H1 (cell line): ENCODE data around the gene CFAP61. TPM values are rescaled to one million over a fixed set of nuclear protein-coding genes. Genes with fewer than 3 reads are reported as not detected.

ENCODE experiments used
- CTCF ChIA-PET: fragments of 300-600 bp; sonication (Branson Sonifier 250); formaldehyde crosslinking; loops from one replicate; lab custom pipeline; 2021; ENCODE audit not compliant: partially characterized antibody; lab: Charles Lee
- POLR2A ChIA-PET: fragments of 300-600 bp; sonication (Branson Sonifier 250); formaldehyde crosslinking; loops from one replicate; lab custom pipeline; 2021; ENCODE audit warnings: inconsistent platforms; ENCODE audit not compliant: partially characterized antibody; lab: Charles Lee
- DNase-seq, 2 experiments: peaks; one replicate each; pipeline versions ENCODE4 v3.0.0 to v3.0.0-alpha.2; 2010 to 2022; ENCODE audit warnings: low spot score in 2 of 2, low read depth in 1 of 2, mixed read lengths in 1 of 2
- FAIRE-seq: peaks from 2 replicates; lab custom pipeline; 2011; peaks lifted over from hg19 to GRCh38; lab: Jason Lieb, UNC
- H2AFZ ChIP-seq: 2 replicates; pipeline ENCODE4 v1.8.1; 2012; ENCODE audit warnings: low read length, inconsistent platforms
- H2AK5ac ChIP-seq: 2 replicates; pipeline ENCODE4 v1.6.1; 2013; ENCODE audit warnings: low read depth, low read length
- H2BK120ac ChIP-seq: replicated peaks from 2 replicates; pipeline ENCODE3; 2013; ENCODE audit warnings: low read depth, low read length, inconsistent platforms
- H2BK12ac ChIP-seq: 2 replicates; pipeline ENCODE4 v1.6.1; 2013; ENCODE audit warnings: low read depth, low read length
- H2BK15ac ChIP-seq: 2 replicates; pipeline ENCODE4 v1.6.1; 2013; ENCODE audit warnings: low read length
- H2BK20ac ChIP-seq: 2 replicates; pipeline ENCODE4 v1.6.1; 2013; ENCODE audit warnings: low read length
- H2BK5ac ChIP-seq: 2 replicates; pipeline ENCODE4 v1.6.1; 2013; ENCODE audit warnings: low read depth, low read length
- H3K14ac ChIP-seq: 2 replicates; pipeline ENCODE4 v1.6.1; 2013; ENCODE audit warnings: inconsistent platforms; ENCODE audit not compliant: insufficient read length
- H3K18ac ChIP-seq: 2 replicates; pipeline ENCODE4 v1.6.1; 2013; ENCODE audit warnings: low read length; ENCODE audit errors: extremely low read depth
- H3K23ac ChIP-seq: 2 replicates; pipeline ENCODE4 v1.6.1; 2013; ENCODE audit warnings: inconsistent platforms; ENCODE audit not compliant: insufficient read length
- H3K23me2 ChIP-seq: 2 replicates; pipeline ENCODE4 v1.6.1; 2013; ENCODE audit warnings: low read depth, low read length
- H3K27ac ChIP-seq: 2 replicates; pipeline ENCODE4 v1.6.1; 2011; ENCODE audit warnings: low read depth, low read length, inconsistent platforms
- H3K27me3 ChIP-seq, 4 experiments: replicated peaks in 1 of 4; 1 replicate in 1 of 4; 2 replicates in 3 of 4; pipeline versions ENCODE4 v1.6.1 to v1.8.1; 2011 to 2013; ENCODE audit warnings: low read length in 3 of 4, mild to moderate bottlenecking in 3 of 4, inconsistent platforms in 2 of 4, mixed read lengths in 2 of 4, moderate library complexity in 1 of 4; ENCODE audit not compliant: control insufficient read depth in 3 of 4, insufficient read depth in 3 of 4; ENCODE audit errors: extremely low read depth in 1 of 4
- H3K36me3 ChIP-seq, 4 experiments: 2 replicates each; pipeline versions ENCODE4 v1.6.1 to v1.8.1; 2011 to 2013; ENCODE audit warnings: mild to moderate bottlenecking in 4 of 4, low read length in 3 of 4, moderate library complexity in 2 of 4, control low read depth in 1 of 4, inconsistent platforms in 1 of 4; ENCODE audit not compliant: insufficient read depth in 4 of 4, control insufficient read depth in 2 of 4
- H3K4ac ChIP-seq: replicated peaks from 2 replicates; pipeline ENCODE3; 2013; ENCODE audit warnings: low read length, low read depth, mixed read lengths, inconsistent platforms; ENCODE audit not compliant: insufficient read length
- H3K4me1 ChIP-seq, 4 experiments: replicated peaks in 1 of 4; 1 replicate in 1 of 4; 2 replicates in 3 of 4; pipeline versions ENCODE4 v1.6.1 to v1.8.1; 2011 to 2013; ENCODE audit warnings: low read length in 3 of 4, inconsistent platforms in 2 of 4, mixed read lengths in 1 of 4; ENCODE audit not compliant: insufficient read depth in 4 of 4, control insufficient read depth in 3 of 4
- H3K4me2 ChIP-seq, 2 experiments: 2 replicates each; pipeline versions ENCODE4 v1.6.1 to v1.8.1; 2011 to 2013; ENCODE audit warnings: low read depth in 2 of 2, low read length in 2 of 2, control low read depth in 1 of 2, inconsistent platforms in 1 of 2, mild to moderate bottlenecking in 1 of 2; ENCODE audit not compliant: insufficient read depth in 1 of 2
- H3K4me3 ChIP-seq, 4 experiments: fragments of 200-600, 300-600 bp in 1 of 4; sonication (generic), shearing (Covaris generic), sonication (Bioruptor Twin) in 1 of 4; 2 replicates each; pipeline versions ENCODE4 v1.5.1 to v1.8.1; 2011 to 2016; ENCODE audit warnings: low read length in 4 of 4, low read depth in 3 of 4, control low read depth in 2 of 4, inconsistent platforms in 2 of 4, mild to moderate bottlenecking in 2 of 4, mixed read lengths in 1 of 4, moderate library complexity in 1 of 4; ENCODE audit not compliant: insufficient read depth in 2 of 4; ENCODE audit errors: extremely low read depth in 1 of 4
- H3K56ac ChIP-seq: replicated peaks from 2 replicates; pipeline ENCODE3; 2013; ENCODE audit warnings: low read depth, mild to moderate bottlenecking, mixed read lengths, low read length, inconsistent platforms; ENCODE audit not compliant: insufficient read length
- H3K79me1 ChIP-seq: 2 replicates; pipeline ENCODE4 v1.6.1; 2013; ENCODE audit warnings: low read depth, low read length, control low read depth
- H3K79me2 ChIP-seq, 2 experiments: 2 replicates each; pipeline versions ENCODE4 v1.6.1 to v1.8.1; 2012 to 2013; ENCODE audit warnings: low read length in 2 of 2, mild to moderate bottlenecking in 2 of 2, inconsistent platforms in 1 of 2; ENCODE audit not compliant: insufficient read depth in 2 of 2, control insufficient read depth in 1 of 2
- H3K9ac ChIP-seq, 4 experiments: replicated peaks in 1 of 4; 1 replicate in 1 of 4; 2 replicates in 3 of 4; pipeline versions ENCODE4 v1.6.1 to v1.8.1; 2011 to 2013; ENCODE audit warnings: low read depth in 3 of 4, low read length in 3 of 4, control low read depth in 2 of 4, mild to moderate bottlenecking in 2 of 4, moderate library complexity in 2 of 4, inconsistent platforms in 1 of 4; ENCODE audit errors: extremely low read depth in 1 of 4
- H3K9me3 ChIP-seq, 2 experiments: 2 replicates each; pipeline versions ENCODE4 v1.6.1 to v1.8.1; 2012 to 2013; ENCODE audit warnings: mild to moderate bottlenecking in 2 of 2, moderate library complexity in 2 of 2, control low read depth in 1 of 2, inconsistent platforms in 1 of 2, low read depth in 1 of 2, low read length in 1 of 2, mixed read lengths in 1 of 2; ENCODE audit not compliant: insufficient read depth in 2 of 2
- H4K20me1 ChIP-seq, 2 experiments: replicated peaks in 1 of 2; 2 replicates each; pipeline versions ENCODE3 to v1.8.1; 2011 to 2013; ENCODE audit warnings: inconsistent platforms in 2 of 2, low read length in 2 of 2, mild to moderate bottlenecking in 1 of 2; ENCODE audit not compliant: insufficient read depth in 2 of 2, control insufficient read depth in 1 of 2
- H4K5ac ChIP-seq: 2 replicates; pipeline ENCODE4 v1.6.1; 2013; ENCODE audit warnings: low read length, low read depth, mixed read lengths, inconsistent platforms; ENCODE audit not compliant: insufficient read length
- H4K8ac ChIP-seq: 2 replicates; pipeline ENCODE4 v1.8.0; 2013; ENCODE audit warnings: mild to moderate bottlenecking, moderate library complexity, low read length, inconsistent platforms; ENCODE audit not compliant: insufficient read depth; ENCODE audit errors: extremely low read depth
- H4K91ac ChIP-seq: replicated peaks from 2 replicates; pipeline ENCODE3; 2013; ENCODE audit warnings: low read length, mixed read lengths, inconsistent platforms; ENCODE audit not compliant: insufficient read length
- ASH2L ChIP-seq: fragments of 200-600, 300-600 bp; sonication (generic); IDR thresholded peaks from one replicate; pipeline ENCODE4 v1.7.1; 2017; ENCODE audit warnings: low read length
- BACH1 ChIP-seq: IDR thresholded peaks from 2 replicates; pipeline ENCODE4 v1.6.1; 2012; ENCODE audit warnings: low read length, improper control_type of control experiment
- BRCA1 ChIP-seq: IDR thresholded peaks from 2 replicates; pipeline ENCODE4 v1.6.1; 2012; ENCODE audit warnings: low read depth, low read length, improper control_type of control experiment
- CHD1 ChIP-seq: IDR thresholded peaks from 2 replicates; pipeline ENCODE4 v1.6.1; 2012; ENCODE audit warnings: low read depth, low read length, improper control_type of control experiment
- CTBP2 ChIP-seq: IDR thresholded peaks from 2 replicates; pipeline ENCODE4 v1.7.0; 2011; ENCODE audit warnings: borderline replicate concordance, mild to moderate bottlenecking, moderate library complexity, mixed read lengths, low read length; ENCODE audit not compliant: insufficient read depth, insufficient read length
- EZH2 ChIP-seq: fragments of 200-600 bp; sonication (generic); IDR thresholded peaks from 2 replicates; pipeline ENCODE4 v1.7.1; 2012; ENCODE audit warnings: low read depth, mild to moderate bottlenecking, moderate library complexity, low read length, inconsistent platforms; ENCODE audit not compliant: severe bottlenecking
- GABPA ChIP-seq: IDR thresholded peaks from 2 replicates; pipeline ENCODE4 v1.6.1; 2011; ENCODE audit warnings: mild to moderate bottlenecking, low read length, moderate library complexity, borderline replicate concordance; ENCODE audit not compliant: insufficient read depth
- HDAC2 ChIP-seq, 2 experiments: fragments of 300-600 bp in 1 of 2; sonication (generic) in 1 of 2; IDR thresholded peaks; 2 replicates each; pipeline ENCODE4 v1.6.1; 2011 to 2012; ENCODE audit warnings: low read depth in 2 of 2, low read length in 2 of 2, mild to moderate bottlenecking in 2 of 2, moderate library complexity in 2 of 2, borderline replicate concordance in 1 of 2, inconsistent platforms in 1 of 2
- JUN ChIP-seq: IDR thresholded peaks from 2 replicates; pipeline ENCODE4 v1.6.1; 2011; ENCODE audit warnings: low read depth, mild to moderate bottlenecking, improper control_type of control experiment, low read length
- MAFK ChIP-seq: IDR thresholded peaks from 2 replicates; pipeline ENCODE4 v1.6.1; 2012; ENCODE audit warnings: low read depth, mild to moderate bottlenecking, improper control_type of control experiment, low read length
- POLR2A ChIP-seq, 2 experiments: IDR thresholded peaks; 1 replicate in 1 of 2; 2 replicates in 1 of 2; pipeline ENCODE4 v1.6.1; 2011; ENCODE audit warnings: low read depth in 2 of 2, low read length in 2 of 2, mild to moderate bottlenecking in 2 of 2; ENCODE audit errors: control extremely low read depth in 1 of 2
- POU5F1 ChIP-seq: IDR thresholded peaks from 2 replicates; pipeline ENCODE4 v1.6.1; 2011; ENCODE audit warnings: low read depth, mild to moderate bottlenecking, low read length, moderate library complexity
- SIN3A ChIP-seq, 2 experiments: IDR thresholded peaks in 1 of 2; conservative IDR thresholded peaks in 1 of 2; 2 replicates each; pipeline ENCODE4 v1.6.1; 2011 to 2012; ENCODE audit warnings: low read length in 2 of 2, improper control_type of control experiment in 1 of 2, low read depth in 1 of 2, mild to moderate bottlenecking in 1 of 2
- SP4 ChIP-seq: IDR thresholded peaks from 2 replicates; pipeline ENCODE4 v1.6.1; 2012; ENCODE audit warnings: low read length, inconsistent platforms
- TEAD4 ChIP-seq: IDR thresholded peaks from 2 replicates; pipeline ENCODE4 v1.6.1; 2012; ENCODE audit warnings: low read depth, low read length, inconsistent platforms, mixed read lengths
- ZNF274 ChIP-seq: IDR thresholded peaks from 2 replicates; pipeline ENCODE4 v1.7.0; 2012; ENCODE audit warnings: low read length, borderline replicate concordance; ENCODE audit errors: extremely low read depth
- WGBS, 2 experiments: shearing (Covaris generic) in 1 of 2; methylation state at CpG; one replicate each; pipeline versions ENCODE4 v1.1.6 to v1.1.7; 2013 to 2015; ENCODE audit warnings: low lambda C conversion rate in 2 of 2, mixed read lengths in 2 of 2, inconsistent platforms in 1 of 2, low coverage in 1 of 2, missing lambda C conversion rate in 1 of 2; ENCODE audit not compliant: insufficient replicate concordance in 2 of 2, insufficient coverage in 1 of 2, insufficient read length in 1 of 2; ENCODE audit errors: extremely low coverage in 1 of 2, missing lambda C conversion rate in 1 of 2; 5-methylcytosine and 5-hydroxymethylcytosine counted together
- polyA plus RNA-seq, 7 experiments: library from polyadenylated mRNA; depleted of rRNA in 3 of 7; stranded (reverse) in 5 of 7; unstranded in 2 of 7; fragments of >200 nt in 5 of 7; fragments of 200-250 nt in 2 of 7; gene quantifications; 1 replicate in 5 of 7; 2 replicates in 1 of 7; 4 replicates in 1 of 7; pipeline versions ENCODE4 v1.2.1 to v1.2.3, GENCODE V29; 2011 to 2013; ENCODE audit warnings: missing spikeins in 2 of 7, mixed read lengths in 2 of 7
- total RNA-seq: library from RNA; stranded (reverse); fragmentation: NEBNext Ultra II Directional; extraction: Animal tissue kit (Norgen Biotek cat#: 25700); gene quantifications from 2 replicates; pipeline ENCODE4 v1.2.1, GENCODE V29; 2021

The CFAP61 gene
- total and polyA plus RNA-seq, 2 of the 8 experiments (the other 6 are each of a cell fraction or from before 2014, with no cell fraction given) = 0.29 to 0.61 TPM

- Histone ChIP-seq H4K8ac (no peak overlapping the region), H3K27me3 (no peaks in the 10 kb centered on the region), H3K27ac (no peak overlapping the region), H3K56ac (no peak overlapping the region), H3K23ac (no peak overlapping the region), H3K14ac (no peak overlapping the region), H2BK20ac (no peak overlapping the region), H3K79me2 (no peaks in the 10 kb centered on the region), H2BK120ac (no peak overlapping the region), H3K18ac (no peak overlapping the region), H2AFZ (no peak overlapping the region), H3K4me1 (no peaks in the 10 kb centered on the region), H2BK15ac (no peak overlapping the region), H3K4me2 (no peak overlapping the region), H3K4me3 (no peak overlapping the region), H3K23me2 (no peaks in the 10 kb centered on the region; the same call in 1 of the 2 replicates), H3K79me1 (no peaks in the 10 kb centered on the region), H3K9me3 (no peaks in the 10 kb centered on the region), H4K5ac (no peak overlapping the region), H2BK12ac (no peak overlapping the region), H2BK5ac (no peak overlapping the region), H3K36me3 (no peaks in the 10 kb centered on the region), H3K9ac (no peak overlapping the region), H3K4ac (no peak overlapping the region)
- 85% methylated on average over 11 of the region's 11 CpGs; no CpG with 5 or more reads in 1 of the 2 experiments for WGBS, 2 experiments
- TF ChIP-seq CTBP2 (no peak), JUN (no peak), MAFK (no peak), ASH2L (no peak), EZH2 (no peak), POU5F1 (no peak), BACH1 (no peak), CHD1 (no peak), POLR2A (IDR thresholded peaks at IDR 0.05; ENCODE audit: control extremely low read depth in 1 of 2, low read depth in 2 of 2, low read length in 2 of 2) (no peak), GABPA (no peak), SIN3A (conservative IDR thresholded peaks at IDR 0.05 in 1 of 2, IDR thresholded peaks at IDR 0.05 in 1 of 2; ENCODE audit: low read depth in 1 of 2, low read length in 2 of 2) (no peak), TEAD4 (no peak), BRCA1 (no peak), SP4 (no peak), HDAC2 (IDR thresholded peaks at IDR 0.05; ENCODE audit: borderline replicate concordance in 1 of 2, low read depth in 2 of 2, low read length in 2 of 2) (no peak), ZNF274 (no peak)
- TF ChIP-seq, all 59 proteins: peak for 0
- DNase-seq = no peak
- POLR2A ChIA-PET = no interaction called here
- Histone ChIP-seq H4K91ac (no peak overlapping the region), H4K20me1 (no peaks in the 10 kb centered on the region), H2AK5ac (no peak overlapping the region)
- CTCF ChIA-PET = no interaction called here
- no peak for FAIRE-seq
These were observed 252.6 kb downstream of the CFAP61 start for GRCh38 chr20:20304942-20305341.
